Renal pelvis (tissue), 4 donors: ENCODE results near the gene MTHFD1L. TPM values are rescaled to one million over a fixed set of nuclear protein-coding genes. Genes with fewer than 3 reads are reported as not detected.

Experiments used
- DNase-seq: peaks from one replicate; pipeline ENCODE4 v3.0.0-alpha.2; 2013
- polyA plus RNA-seq, 3 donors: library from polyadenylated mRNA; unstranded; fragments of 120-200 nt; gene quantifications; one replicate each; pipeline ENCODE4 v1.2.1, GENCODE V29; 2013; ENCODE audit not compliant: insufficient read length in 3 of 3

Gene MTHFD1L
- polyA plus RNA-seq, 3 donors, result 14.7 to 17.6 (median 16.9) TPM

DNA sequence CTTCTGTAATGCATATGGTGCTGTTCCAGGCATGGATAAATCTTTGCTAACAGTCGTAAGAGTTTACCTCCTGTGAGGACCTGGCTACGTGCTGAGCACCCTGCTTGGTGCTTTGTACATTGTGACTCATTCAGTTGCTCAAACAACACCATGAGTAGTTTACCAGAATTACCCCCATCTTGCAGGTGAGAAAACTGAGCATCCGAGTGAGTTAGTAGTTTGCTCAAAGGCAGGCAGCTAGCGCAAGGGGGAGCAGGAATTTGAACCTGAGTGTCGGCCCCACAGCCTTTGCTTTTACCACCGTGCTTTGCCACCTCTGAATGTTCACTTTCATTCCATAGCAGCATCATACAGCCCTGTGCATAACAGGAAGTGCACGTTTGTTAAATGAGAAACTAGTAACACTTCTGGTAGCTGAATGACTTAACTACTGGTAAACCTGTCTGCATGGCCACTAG, 121.9 kb downstream of the MTHFD1L start:
- no peak for DNase-seq

DNA sequence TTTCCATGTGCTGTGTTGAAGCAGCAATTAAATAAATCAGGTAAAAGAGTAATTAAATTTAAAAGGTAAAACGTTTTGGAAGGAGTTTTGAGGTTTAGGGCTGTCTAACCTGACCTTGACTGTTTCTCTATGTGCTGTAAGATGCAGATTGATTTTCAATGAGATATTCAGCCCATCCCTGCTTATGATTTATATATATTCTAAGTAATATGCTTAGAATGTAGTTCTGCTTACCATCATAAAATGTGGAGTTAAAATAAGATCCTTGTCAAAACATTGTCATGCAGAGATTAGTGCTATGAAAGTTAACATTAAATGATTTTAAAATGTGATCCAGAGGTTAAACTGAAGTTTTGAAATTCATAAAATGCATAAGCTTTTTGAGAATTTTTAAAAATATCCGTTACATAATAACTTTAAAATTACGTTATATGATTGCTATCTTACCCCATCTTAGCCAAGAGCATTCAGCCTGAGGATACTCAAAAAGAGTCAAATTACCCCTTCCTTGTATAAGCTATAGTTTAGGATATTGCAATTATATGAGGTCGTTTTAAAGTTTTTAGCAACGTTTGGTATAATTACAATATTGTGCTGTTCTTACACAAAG, 122.5 kb downstream of the MTHFD1L start:
- no peak for DNase-seq

DNA sequence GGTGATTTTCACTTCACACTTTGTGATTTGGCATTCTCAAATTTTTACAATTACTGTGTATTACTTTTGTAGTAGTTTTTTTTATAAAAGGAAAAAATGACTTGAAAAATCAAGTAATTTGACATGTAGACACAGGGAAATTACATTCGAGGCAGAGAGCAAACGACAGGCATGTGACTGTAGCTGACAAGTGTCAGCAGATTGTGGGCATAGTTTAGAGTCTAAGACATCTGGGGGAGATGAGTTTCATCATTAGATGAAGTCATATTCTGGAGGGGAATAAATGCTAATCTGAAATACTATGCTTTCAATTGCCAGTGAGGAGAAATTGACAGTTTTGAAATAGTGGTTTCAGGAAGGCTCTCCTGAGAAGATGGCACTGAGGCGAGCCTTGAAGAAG, 126.0 kb downstream of the MTHFD1L start:
- DNase-seq, result no peak

DNA sequence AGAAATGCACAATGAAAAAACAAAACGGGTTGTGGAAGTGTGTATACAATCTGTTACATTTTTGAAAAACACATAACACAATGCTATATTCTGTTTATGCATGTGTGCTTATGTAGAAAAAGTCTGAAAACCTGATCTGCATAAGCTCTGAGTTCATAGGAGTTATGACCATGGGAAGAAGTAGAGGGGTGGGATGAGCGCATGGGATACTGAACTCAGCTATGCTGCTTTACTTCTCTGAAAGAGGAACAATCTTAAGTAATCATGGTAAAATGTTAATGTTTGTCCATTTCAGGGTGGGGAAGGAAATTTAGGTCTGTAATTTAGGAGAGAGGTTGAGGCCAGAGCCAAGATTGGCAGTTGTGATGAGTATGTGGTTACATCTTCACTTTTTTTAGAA, 126.8 kb downstream of the MTHFD1L start:
- DNase-seq, result no peak

DNA sequence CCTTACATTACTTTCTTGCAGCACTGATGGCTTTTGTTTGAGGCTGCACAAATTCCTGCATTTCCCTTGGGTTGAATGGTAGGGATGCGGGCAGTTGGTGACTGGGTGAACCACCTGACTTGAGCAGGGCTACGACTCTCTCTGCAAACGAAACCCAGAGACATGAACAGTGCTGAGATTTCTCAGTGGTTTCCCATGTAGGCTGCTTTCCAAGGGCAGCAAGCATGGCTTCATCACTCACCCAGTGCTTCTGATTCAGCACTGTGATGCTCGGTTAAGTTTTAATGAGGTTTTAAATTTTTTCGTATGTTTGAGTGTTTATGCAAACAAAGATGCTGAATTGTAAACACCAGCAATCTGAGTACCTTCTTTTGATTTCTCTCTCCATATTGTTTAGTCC, 127.2 kb downstream of the MTHFD1L start:
- DNase-seq, result no peak

DNA sequence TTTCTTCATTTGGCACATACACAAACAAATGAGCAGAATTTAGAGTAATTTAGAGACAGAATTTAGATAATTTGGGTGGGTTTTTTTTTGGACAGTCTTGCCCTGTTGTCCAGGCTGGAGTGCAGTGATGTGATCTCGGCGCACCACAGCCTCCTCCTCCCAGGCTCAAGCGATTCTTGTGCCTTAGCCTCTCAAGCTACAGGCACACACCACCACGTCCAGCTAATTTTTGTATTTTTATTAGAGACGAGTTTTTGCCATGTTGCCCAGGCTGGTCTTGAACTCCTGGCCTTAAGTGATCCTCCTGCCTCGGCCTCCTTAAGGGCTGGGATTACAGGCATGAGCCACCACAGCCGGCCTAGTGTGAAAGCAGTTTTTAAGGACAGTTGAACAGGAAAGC, 127.8 kb downstream of the MTHFD1L start:
- DNase-seq, result no peak

DNA sequence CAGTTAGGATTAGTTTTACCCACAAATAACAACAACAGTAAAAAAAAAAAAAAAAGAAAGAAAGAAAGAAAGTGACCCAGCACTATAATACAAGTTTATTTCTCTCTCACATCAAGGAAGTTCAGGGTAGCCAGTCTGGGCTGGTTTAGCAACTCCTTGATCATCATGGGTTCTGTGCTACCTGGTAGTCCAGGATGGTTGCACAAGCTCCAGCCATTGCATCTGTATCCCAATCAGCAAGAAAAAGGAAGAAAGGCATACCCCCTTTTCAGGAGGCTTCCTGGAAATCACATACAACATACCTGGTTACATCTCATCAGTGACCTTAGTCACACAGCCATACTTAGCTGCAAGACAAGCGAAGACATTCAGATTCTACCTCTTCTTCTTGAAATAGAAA, 128.5 kb downstream of the MTHFD1L start:
- DNase-seq, result no peak

DNA sequence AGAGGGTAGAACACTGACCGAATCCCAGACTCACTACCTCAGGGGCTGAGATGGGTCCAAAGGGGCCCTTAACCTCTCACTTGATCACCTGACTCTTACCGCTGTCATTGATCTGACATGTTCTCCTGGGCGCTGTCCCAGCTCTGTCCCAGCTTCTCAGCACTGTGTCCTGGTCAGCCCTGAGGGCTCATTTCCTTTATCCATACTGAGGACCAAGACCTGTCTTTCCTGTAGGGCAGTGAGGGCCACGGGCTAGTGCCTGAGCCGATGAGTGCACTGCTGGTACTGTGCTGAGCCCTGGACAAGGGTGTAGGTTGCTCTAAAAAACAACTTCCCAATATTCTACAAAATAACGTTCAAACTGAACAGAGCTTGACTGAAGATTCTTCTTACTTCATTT, 131.5 kb downstream of the MTHFD1L start:
- no peak for DNase-seq

DNA sequence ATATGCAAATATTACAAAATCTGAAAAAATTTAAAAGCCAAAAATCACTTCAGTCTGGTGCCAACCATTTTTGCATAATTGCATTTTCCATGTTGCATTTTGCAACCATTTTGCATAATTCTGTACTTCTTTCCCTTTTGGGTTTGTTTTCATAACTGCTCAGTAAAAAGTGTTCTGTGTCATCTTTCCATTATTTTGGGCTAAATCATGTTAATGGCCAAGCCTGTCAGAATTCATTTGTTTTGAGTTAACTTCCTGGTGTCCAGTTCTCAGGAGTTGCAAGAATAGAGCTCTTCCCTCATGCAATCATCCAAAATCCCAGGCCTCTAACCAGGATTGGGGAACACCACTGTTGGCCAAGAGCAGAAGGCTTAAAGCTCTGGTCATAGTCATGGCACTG, 133.6 kb downstream of the MTHFD1L start:
- DNase-seq, result no peak

DNA sequence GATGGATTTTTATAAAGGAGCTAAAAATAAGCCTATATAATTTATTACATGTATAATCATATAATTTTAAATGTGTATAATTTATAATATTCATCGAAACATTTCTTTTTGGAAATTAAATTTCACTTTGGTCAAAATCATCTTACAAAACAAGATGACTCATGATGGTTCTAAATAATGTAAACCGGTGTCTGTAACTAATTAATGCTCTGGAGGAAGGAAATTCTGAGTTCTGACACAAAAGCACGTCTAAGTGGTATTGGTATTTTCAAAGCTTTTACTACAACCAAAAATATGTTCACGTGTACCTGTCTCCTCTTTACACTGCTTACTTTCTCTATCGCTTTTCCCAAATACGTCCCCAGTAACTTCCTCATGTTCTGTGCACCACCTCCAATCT, 134.1 kb downstream of the MTHFD1L start:
- no peak for DNase-seq

DNA sequence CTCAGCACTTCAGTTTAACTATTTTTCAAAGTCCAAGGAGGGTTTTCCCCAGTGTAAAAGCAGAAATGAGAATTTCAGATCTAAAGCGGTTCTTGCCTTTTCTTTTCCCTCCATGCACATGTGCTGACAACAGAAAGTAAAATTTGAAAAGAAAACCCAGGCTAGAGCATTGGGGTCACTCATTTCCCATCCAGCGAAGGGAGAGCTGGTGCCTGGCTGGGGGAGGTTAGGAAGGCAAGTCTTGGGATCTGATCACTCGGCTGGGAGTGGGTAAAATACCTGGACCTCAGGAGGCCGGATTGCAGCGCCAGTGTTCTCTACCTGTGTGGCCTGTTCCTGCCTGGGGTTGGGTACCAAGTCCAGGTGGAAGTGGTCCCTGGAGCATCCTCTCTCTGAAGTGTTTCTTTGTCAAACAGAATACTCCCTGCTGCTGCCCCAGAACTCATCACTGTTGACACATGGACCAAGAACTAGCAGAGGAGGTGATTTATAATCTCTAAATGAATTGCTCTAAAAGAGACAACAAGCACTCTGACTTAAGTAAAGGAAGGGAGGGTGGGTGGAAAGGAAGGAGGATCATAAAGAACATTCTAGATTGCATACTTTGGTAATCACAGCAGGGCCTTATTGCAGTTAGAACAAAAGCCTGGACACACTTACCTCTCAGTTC, 136.0 kb downstream of the MTHFD1L start:
- no peak for DNase-seq

DNA sequence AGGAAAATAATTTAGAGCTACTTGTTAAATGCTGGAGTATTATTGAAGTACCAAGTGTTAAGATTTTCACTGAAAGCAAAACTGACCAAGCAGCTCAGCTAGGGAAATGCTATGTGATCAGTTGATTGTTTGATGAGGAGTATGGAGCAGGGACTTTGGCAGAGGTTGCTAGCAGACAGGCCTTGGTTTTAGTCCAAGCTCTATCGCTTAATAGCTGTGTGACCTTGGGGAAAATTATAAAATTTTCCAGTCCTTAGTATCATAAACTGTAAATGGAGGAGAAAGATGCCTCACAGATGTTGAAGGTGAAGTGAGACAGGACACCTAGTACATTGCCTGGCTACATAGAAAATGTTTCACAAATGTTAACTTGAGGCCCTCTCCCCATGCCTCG, 136.6 kb downstream of the MTHFD1L start:
- no peak for DNase-seq

DNA sequence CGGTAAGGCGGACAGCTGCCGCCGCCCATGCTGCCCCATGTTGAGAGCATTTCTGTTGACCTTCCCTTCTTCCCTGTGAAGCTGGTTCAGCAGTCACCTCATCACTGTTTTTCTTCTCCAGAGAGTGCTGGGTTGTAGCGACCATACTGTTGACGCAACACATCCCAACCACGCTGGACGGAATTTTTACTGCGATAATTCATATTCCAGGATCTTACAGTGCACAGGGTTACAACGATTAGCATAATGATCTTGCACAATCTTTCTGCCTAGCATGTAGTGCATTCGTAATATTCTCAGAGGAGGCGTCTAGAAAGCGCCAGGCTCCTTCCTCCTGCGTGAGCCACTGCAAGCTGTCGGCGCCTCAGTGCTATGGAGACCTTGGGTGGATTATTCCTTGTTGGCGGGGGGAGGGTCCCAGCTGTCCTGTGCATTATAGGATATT, 137.0 kb downstream of the MTHFD1L start:
- no peak for DNase-seq

DNA sequence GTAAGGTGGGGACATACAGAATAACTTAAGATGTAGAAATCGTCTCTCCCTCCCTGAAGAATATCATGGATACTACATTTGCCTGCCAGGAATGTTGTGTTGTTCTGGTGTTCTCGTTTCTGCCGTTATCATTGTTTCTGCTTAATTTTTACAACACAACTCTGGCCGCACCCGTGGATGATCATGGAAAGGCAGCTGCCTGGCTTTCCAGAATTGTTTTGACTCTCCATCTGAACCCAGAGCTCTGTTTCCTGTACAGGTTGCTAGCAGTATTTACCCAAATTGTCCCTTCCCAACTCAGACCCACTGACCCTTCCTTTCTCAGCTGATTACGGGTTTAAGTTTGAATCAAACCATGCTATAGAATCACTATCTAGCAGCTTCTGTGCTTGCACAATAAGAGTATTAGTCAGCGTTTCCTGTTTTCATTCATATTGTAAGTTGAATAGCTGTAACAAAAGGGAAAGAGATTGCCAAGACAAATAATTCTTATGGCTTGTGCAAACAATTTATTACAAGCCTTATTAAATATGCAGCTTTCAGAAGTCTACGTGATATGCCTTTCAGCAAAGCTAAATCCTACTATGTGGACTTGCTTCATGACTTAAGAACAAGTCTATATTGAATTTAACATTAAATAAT, 139.0 kb downstream of the MTHFD1L start:
- no peak for DNase-seq

DNA sequence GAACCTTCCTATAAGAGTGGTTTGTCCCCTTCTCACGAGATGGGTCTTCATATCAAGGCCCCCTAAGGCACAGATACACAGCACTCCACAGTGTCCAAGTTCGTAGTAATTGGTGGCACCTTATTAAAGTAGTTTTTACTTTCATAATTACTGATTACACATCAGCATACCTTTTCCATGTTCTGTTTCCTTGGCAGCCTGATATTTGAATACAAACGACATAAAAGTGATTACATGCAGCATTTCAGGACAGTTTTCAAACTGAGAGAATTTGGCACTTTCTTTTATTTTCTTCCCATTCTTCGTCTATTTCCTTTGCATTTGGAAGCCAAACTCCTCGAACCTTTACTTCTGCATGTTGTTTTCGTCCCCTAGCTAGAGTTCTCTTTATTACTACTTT, 139.7 kb downstream of the MTHFD1L start:
- no peak for DNase-seq

DNA sequence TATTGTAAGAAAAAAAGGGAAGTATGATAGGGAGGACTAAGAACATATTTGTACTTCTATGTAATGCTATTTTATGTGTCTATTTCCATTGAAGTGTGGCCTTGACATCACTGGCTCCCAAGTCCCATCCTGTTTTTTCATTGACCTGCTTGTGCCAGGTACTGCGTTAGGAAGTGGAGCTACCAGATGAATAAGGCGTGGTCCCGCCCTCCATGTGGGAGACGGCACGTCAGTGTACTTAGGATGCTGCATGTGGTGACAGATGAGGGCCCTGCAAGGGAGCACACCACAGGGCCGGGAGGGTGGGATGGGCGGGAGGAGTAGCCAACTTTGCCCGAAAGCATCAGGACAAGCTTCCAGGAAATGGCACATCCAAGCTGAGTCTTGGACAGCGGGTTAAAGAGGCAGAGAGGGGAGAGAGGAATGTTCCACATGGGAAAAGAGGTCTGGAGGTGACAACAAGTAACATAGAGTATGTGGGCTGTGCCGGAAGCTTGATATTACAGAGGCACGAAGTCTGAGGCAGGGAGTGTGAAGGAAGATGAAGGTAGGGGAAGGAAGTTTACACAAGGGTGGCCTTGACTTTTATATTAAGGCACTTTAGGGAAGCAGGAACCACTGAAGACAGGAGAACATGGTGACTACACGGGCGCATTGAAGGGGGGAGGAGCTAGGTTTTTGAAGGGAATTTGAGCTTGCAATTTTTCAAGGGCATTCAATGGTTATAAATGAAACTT, 140.6 kb downstream of the MTHFD1L start:
- no peak for DNase-seq

DNA sequence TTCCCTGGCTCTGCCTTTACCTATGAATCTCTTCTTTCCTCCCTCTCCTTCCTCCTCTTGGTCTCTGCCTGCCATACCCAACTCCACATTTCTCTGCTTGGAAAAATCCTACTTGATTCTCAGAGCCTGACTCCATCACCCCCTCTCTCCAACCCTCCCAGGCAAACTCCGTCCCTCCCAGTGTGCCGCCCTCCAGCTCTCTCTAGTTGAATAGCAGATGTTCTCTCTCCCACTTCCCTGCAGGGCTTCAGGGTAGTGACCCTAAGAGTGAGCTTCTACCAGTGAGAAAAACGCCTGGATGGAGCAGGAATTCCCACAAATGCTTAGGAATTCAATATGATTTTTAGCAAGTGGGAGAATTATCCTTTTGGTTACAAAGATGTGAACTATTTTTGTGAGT, 141.6 kb downstream of the MTHFD1L start:
- no peak for DNase-seq

DNA sequence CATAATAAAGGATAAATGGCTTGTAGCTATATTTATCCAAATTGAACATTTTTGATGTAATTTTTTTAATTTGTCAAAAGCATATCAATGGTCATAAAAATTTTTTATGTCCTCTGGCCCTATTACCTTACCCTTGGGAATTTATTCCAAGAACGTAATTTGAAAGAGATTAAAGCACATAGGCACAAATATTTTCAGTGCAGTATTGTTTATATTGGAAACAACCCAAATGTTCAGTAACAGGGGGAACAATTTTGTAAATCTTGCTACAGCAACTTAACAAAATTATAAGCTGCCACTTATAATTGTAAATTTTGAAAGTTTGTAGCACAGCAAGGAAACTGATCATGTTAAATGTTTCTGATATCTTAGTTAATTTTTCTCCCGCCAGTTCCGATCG, 142.4 kb downstream of the MTHFD1L start:
- no peak for DNase-seq

DNA sequence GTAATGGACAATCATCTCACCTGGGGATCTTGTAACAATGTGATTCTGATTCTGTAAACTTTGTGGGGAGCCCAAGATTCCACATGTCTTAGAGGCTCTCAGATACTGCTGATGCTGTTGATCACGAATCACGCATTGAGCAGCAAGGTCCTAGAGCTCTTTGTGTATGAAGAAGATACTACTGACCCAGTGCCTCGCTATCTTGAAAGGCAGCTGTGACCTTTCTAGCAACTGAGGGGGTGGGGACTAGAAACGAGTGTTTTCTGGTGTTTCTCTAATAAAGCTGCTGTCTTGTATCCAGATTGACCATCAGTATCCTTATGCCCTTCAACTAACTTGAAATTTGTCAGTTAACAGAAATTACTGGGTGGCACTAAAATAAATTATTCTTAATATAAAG, 142.9 kb downstream of the MTHFD1L start:
- no peak for DNase-seq

DNA sequence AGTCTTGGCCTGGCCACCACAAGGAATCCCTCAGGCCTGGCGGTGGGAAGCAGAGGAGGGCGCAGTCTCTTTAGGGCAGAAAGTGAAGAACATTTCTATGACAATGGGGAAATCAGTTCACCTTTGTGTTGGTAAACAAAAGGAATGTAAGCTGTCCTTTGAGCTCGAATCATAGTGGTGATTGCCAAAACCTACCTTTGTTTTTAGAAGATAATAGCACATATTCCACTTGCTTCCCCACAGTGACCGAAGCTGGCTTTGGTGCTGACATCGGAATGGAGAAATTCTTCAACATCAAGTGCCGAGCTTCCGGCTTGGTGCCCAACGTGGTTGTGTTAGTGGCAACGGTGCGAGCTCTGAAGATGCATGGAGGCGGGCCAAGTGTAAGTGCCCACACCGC, 144.1 kb downstream of the MTHFD1L start:
- DNase-seq, result no peak

DNA sequence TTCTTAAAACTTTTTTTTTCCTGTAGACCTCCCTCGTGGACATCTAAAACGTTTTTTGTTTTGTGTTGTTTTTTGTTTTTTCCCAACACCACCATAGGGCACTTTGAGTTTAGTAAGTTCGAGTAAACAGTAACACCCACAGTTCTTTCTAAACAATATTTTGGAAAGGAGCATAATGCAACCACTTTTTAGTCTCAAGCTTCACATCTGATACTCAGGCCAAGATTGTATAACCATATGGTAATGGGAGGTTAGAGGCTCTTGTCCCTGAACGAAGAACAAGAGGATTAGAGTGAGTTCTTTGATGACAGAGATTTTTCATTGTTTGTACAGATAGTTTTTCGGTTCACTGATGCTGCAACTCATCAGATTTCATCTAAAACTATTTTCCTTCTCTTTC, 144.6 kb downstream of the MTHFD1L start:
- DNase-seq, result no peak
